Measurements from ENCODE around the gene TBC1D22A.

The TBC1D22A gene

GRCh38 chr22:47143249-47143938, 380.9 kb downstream of the TBC1D22A start:
- H3K79me2 ChIP-seq (ENCODE audit: insufficient read depth, low read depth): no peaks in the 10 kb centered on the region
- no peaks in the 10 kb centered on the region for H4K20me1 ChIP-seq (ENCODE audit: insufficient read depth)
- no peaks in the 10 kb centered on the region for H3K36me3 ChIP-seq (ENCODE audit: insufficient read depth)
- no peak overlapping the region for H2AFZ ChIP-seq (ENCODE audit: low read depth)
- no peak overlapping the region for H3K9ac ChIP-seq
- H3K4me1 ChIP-seq (ENCODE audit: low read depth, poor library complexity, severe bottlenecking): no peaks in the 10 kb centered on the region
- H3K4me2 ChIP-seq: no peak overlapping the region
- H3K27ac ChIP-seq: no peak overlapping the region
- TF ChIP-seq CTCF (conservative IDR thresholded peaks at IDR 0.05; ENCODE audit: low read depth, low read length): no peak
- H3K4me3 ChIP-seq (IDR thresholded peaks at IDR 0.05; ENCODE audit: insufficient read depth, low read depth, low read length): no peak overlapping the region
- H3K27me3 ChIP-seq (ENCODE audit: insufficient read depth, low read depth): no peaks in the 10 kb centered on the region

DNA sequence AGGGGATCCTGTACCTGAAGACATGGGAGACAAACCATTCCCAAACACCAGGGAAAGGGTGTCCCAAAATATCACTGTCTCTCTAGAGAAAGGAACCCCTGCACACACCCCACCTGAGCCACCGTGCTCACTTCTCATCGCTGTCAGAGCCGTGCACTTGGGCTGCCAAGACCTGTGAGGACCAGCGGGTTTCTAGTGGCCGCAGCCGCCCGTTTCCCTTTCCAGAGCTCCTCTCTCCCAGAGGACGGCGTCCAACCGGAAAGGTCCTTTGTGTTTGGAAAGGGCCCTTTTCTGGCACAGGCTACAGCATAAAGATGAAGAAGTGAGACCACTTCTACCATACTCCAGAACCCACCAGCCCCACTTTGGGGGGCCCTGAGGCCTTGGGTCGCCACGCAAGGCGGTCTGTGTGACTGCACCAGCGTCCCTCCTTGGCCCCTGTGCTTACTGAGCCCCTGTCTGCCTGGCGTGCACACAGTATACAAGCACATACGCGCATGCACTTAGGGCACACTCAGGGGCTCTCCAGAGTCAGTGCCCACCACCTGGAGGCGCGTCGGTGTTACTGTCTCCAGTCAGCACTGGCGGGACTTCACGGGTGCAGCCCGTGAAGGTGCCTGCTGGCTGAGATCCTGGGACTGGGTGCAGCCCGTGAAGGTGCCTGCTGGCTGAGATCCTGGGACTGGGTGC, 381.8 kb downstream of the TBC1D22A start:
- H2AFZ ChIP-seq (ENCODE audit: low read depth): no peak overlapping the region
- no peak overlapping the region for H3K27ac ChIP-seq
- no peak overlapping the region for H3K9ac ChIP-seq
- no peak overlapping the region for H3K4me2 ChIP-seq
- no peaks in the 10 kb centered on the region for H3K36me3 ChIP-seq (ENCODE audit: insufficient read depth)
- no peaks in the 10 kb centered on the region for H3K4me1 ChIP-seq (ENCODE audit: low read depth, poor library complexity, severe bottlenecking)
- no peaks in the 10 kb centered on the region for H3K79me2 ChIP-seq (ENCODE audit: insufficient read depth, low read depth)
- no peak for TF ChIP-seq CTCF (conservative IDR thresholded peaks at IDR 0.05; ENCODE audit: low read depth, low read length)
- H4K20me1 ChIP-seq (ENCODE audit: insufficient read depth): no peaks in the 10 kb centered on the region
- H3K4me3 ChIP-seq (IDR thresholded peaks at IDR 0.05; ENCODE audit: insufficient read depth, low read depth, low read length): no peak overlapping the region
- no peaks in the 10 kb centered on the region for H3K27me3 ChIP-seq (ENCODE audit: insufficient read depth, low read depth)

DNA sequence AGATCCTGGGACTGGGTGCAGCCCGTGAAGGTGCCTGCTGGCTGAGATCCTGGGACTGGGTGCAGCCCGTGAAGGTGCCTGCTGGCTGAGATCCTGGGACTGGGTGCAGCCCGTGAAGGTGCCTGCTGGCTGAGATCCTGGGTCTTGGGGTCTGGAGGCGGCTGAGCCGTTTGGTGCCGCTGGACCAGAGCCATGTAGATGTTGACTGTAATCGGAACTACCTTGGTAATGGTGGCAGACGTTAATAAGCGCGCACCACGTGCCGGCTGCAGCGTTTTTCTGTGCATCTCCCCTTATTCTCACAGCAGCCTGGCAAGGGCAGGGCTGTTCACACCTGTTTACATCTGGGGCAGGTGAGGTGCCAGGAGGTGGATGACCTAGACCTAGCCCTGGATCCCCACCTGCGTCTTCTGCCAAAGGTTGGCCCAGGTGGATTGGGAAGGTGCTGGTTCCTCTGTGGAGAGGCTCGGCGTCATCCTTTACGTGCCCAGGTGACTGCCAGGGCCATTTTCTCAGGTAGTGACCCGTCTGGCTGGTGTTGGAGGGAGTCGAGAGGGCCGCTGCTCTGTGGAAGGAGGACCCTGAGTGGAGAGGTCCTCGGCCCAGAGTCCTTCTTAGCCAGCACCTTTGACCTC, 382.5 kb downstream of the TBC1D22A start:
- no peaks in the 10 kb centered on the region for H3K36me3 ChIP-seq (ENCODE audit: insufficient read depth)
- no peak overlapping the region for H3K27ac ChIP-seq
- H3K4me1 ChIP-seq (ENCODE audit: low read depth, poor library complexity, severe bottlenecking): no peaks in the 10 kb centered on the region
- no peaks in the 10 kb centered on the region for H3K27me3 ChIP-seq (ENCODE audit: insufficient read depth, low read depth)
- no peak overlapping the region for H3K9ac ChIP-seq
- H2AFZ ChIP-seq (ENCODE audit: low read depth): no peak overlapping the region
- TF ChIP-seq CTCF (conservative IDR thresholded peaks at IDR 0.05; ENCODE audit: low read depth, low read length): no peak
- H3K79me2 ChIP-seq (ENCODE audit: insufficient read depth, low read depth): no peaks in the 10 kb centered on the region
- H3K4me2 ChIP-seq: no peak overlapping the region
- no peak overlapping the region for H3K4me3 ChIP-seq (IDR thresholded peaks at IDR 0.05; ENCODE audit: insufficient read depth, low read depth, low read length)
- H4K20me1 ChIP-seq (ENCODE audit: insufficient read depth): no peaks in the 10 kb centered on the region

GRCh38 chr22:47145883-47146282, 383.4 kb downstream of the TBC1D22A start:
- H4K20me1 ChIP-seq (ENCODE audit: insufficient read depth): no peaks in the 10 kb centered on the region
- no peaks in the 10 kb centered on the region for H3K4me1 ChIP-seq (ENCODE audit: low read depth, poor library complexity, severe bottlenecking)
- H3K27ac ChIP-seq: no peak overlapping the region

More at GRCh38 chr22:47145883-47146282, 383.4 kb downstream of the TBC1D22A start:
- TF ChIP-seq CTCF (conservative IDR thresholded peaks at IDR 0.05; ENCODE audit: low read depth, low read length): no peak
- Histone ChIP-seq H3K4me3 (IDR thresholded peaks at IDR 0.05; ENCODE audit: insufficient read depth, low read depth, low read length) (no peak overlapping the region), H3K79me2 (ENCODE audit: insufficient read depth, low read depth) (no peaks in the 10 kb centered on the region), H3K4me2 (no peak overlapping the region), H2AFZ (ENCODE audit: low read depth) (no peak overlapping the region), H3K9ac (no peak overlapping the region), H3K36me3 (ENCODE audit: insufficient read depth) (no peaks in the 10 kb centered on the region), H3K27me3 (ENCODE audit: insufficient read depth, low read depth) (no peaks in the 10 kb centered on the region)
